ENCODE data around the gene RNASE8. TPM values are rescaled to one million over a fixed set of nuclear protein-coding genes. Genes with fewer than 3 reads are reported as not detected.

RNASE8 gene
- polyA plus RNA-seq, 1 donor from 2014 or later: not detected

- Histone ChIP-seq H3K27ac (ENCODE audit: low read length) (no peak overlapping the region), H3K79me2 (replicated peaks; ENCODE audit: insufficient read depth, low read length) (no peaks in the 10 kb centered on the region), H3F3A (ENCODE audit: insufficient read depth, low read length, poor library complexity, severe bottlenecking) (no peaks in the 10 kb centered on the region), H4K20me1 (ENCODE audit: insufficient read depth) (no peaks in the 10 kb centered on the region), H3K9me2 (ENCODE audit: insufficient read depth, low read length) (no peaks in the 10 kb centered on the region), H3K9me3 (ENCODE audit: low read length) (no peaks in the 10 kb centered on the region), H3K9ac (ENCODE audit: low read length) (no peak overlapping the region), H3K27me3 (ENCODE audit: insufficient read depth, low read depth, low read length) (no peaks in the 10 kb centered on the region), H3K4me3 (ENCODE audit: low read length) (no peak overlapping the region), H3K36me3 (ENCODE audit: insufficient read depth, low read length) (no peaks in the 10 kb centered on the region), H2AFZ (ENCODE audit: low read depth, low read length) (no peak overlapping the region), H3K4me2 (ENCODE audit: low read length) (no peak overlapping the region)
- TF ChIP-seq CTCF (IDR thresholded peaks at IDR 0.05; ENCODE audit: poor library complexity, severe bottlenecking) (no peak), TAF1 (IDR thresholded peaks at IDR 0.05; ENCODE audit: low read depth) (no peak), REST (IDR thresholded peaks at IDR 0.05; ENCODE audit: borderline replicate concordance) (no peak), POLR2AphosphoS5 (IDR thresholded peaks at IDR 0.05) (no peak), MXI1 (conservative IDR thresholded peaks at IDR 0.05; ENCODE audit: poor library complexity, severe bottlenecking) (no peak), EZH2 (IDR thresholded peaks at IDR 0.05; ENCODE audit: borderline replicate concordance, insufficient read depth, low read length, poor library complexity, severe bottlenecking) (no peak), SMC3 (conservative IDR thresholded peaks at IDR 0.05; ENCODE audit: poor library complexity) (no peak), EP300 (conservative IDR thresholded peaks at IDR 0.05; ENCODE audit: poor library complexity, severe bottlenecking) (no peak), RAD21 (conservative IDR thresholded peaks at IDR 0.05) (no peak)
Observed at GRCh38 chr14:21032326-21033132, 25.1 kb upstream of the RNASE8 start.

GRCh38 chr14:21033133-21033698 is 24.4 kb upstream of the RNASE8 start:
- Histone ChIP-seq H3K27me3 (ENCODE audit: insufficient read depth, low read depth, low read length) (no peaks in the 10 kb centered on the region), H2AFZ (ENCODE audit: low read depth, low read length) (no peak overlapping the region), H4K20me1 (ENCODE audit: insufficient read depth) (no peaks in the 10 kb centered on the region), H3K9me2 (ENCODE audit: insufficient read depth, low read length) (no peaks in the 10 kb centered on the region), H3F3A (ENCODE audit: insufficient read depth, low read length, poor library complexity, severe bottlenecking) (no peaks in the 10 kb centered on the region), H3K36me3 (ENCODE audit: insufficient read depth, low read length) (no peaks in the 10 kb centered on the region), H3K4me2 (ENCODE audit: low read length) (no peak overlapping the region), H3K9ac (ENCODE audit: low read length) (no peak overlapping the region), H3K9me3 (ENCODE audit: low read length) (no peaks in the 10 kb centered on the region), H3K4me3 (ENCODE audit: low read length) (no peak overlapping the region), H3K27ac (ENCODE audit: low read length) (no peak overlapping the region), H3K79me2 (replicated peaks; ENCODE audit: insufficient read depth, low read length) (no peaks in the 10 kb centered on the region)
- no peak for TF ChIP-seq MXI1 (conservative IDR thresholded peaks at IDR 0.05; ENCODE audit: poor library complexity, severe bottlenecking)
- no peak for TF ChIP-seq POLR2AphosphoS5 (IDR thresholded peaks at IDR 0.05)
- no peak for TF ChIP-seq RAD21 (conservative IDR thresholded peaks at IDR 0.05)
- TF ChIP-seq EZH2 (IDR thresholded peaks at IDR 0.05; ENCODE audit: borderline replicate concordance, insufficient read depth, low read length, poor library complexity, severe bottlenecking): no peak
- no peak for TF ChIP-seq TAF1 (IDR thresholded peaks at IDR 0.05; ENCODE audit: low read depth)
- TF ChIP-seq REST (IDR thresholded peaks at IDR 0.05; ENCODE audit: borderline replicate concordance): no peak
- TF ChIP-seq SMC3 (conservative IDR thresholded peaks at IDR 0.05; ENCODE audit: poor library complexity): no peak
- no peak for TF ChIP-seq CTCF (IDR thresholded peaks at IDR 0.05; ENCODE audit: poor library complexity, severe bottlenecking)
- TF ChIP-seq EP300 (conservative IDR thresholded peaks at IDR 0.05; ENCODE audit: poor library complexity, severe bottlenecking): no peak
